ENCODE data around the gene OR9A4.

Gene OR9A4

GRCh38 chr7:141949911-141950310 lies 33.7 kb downstream of the OR9A4 start:
- TF ChIP-seq CTCF (IDR thresholded peaks at IDR 0.05; ENCODE audit: low read depth, low read length, missing control alignments) = no peak
- in situ Hi-C loops (cut with HindIII; ENCODE audit: low sequenced_read_pairs) = no loop called here
- H3K4me3 ChIP-seq (ENCODE audit: low read depth, low read length) = no peak overlapping the region
- DNase-seq (ENCODE audit: low read depth) = no peak

GRCh38 chr7:141950806-141951205 lies 34.6 kb downstream of the OR9A4 start:
- H3K4me3 ChIP-seq (ENCODE audit: low read depth, low read length) = no peak overlapping the region
- no peak for TF ChIP-seq CTCF (IDR thresholded peaks at IDR 0.05; ENCODE audit: low read depth, low read length, missing control alignments)
- in situ Hi-C loops (cut with HindIII; ENCODE audit: low sequenced_read_pairs) = no loop called here
- no peak for DNase-seq (ENCODE audit: low read depth)

GRCh38 chr7:141952461-141952860 lies 36.3 kb downstream of the OR9A4 start:
- in situ Hi-C loops (cut with HindIII; ENCODE audit: low sequenced_read_pairs) = no loop called here
- no peak for DNase-seq (ENCODE audit: low read depth)
- no peak overlapping the region for H3K4me3 ChIP-seq (ENCODE audit: low read depth, low read length)
- no peak for TF ChIP-seq CTCF (IDR thresholded peaks at IDR 0.05; ENCODE audit: low read depth, low read length, missing control alignments)

GRCh38 chr7:141954334-141954733 lies 38.1 kb downstream of the OR9A4 start:
- in situ Hi-C loops (cut with HindIII; ENCODE audit: low sequenced_read_pairs) = no loop called here
- no peak for TF ChIP-seq CTCF (IDR thresholded peaks at IDR 0.05; ENCODE audit: low read depth, low read length, missing control alignments)
- H3K4me3 ChIP-seq (ENCODE audit: low read depth, low read length) = no peak overlapping the region
- no peak for DNase-seq (ENCODE audit: low read depth)

- DNase-seq (ENCODE audit: low read depth) = no peak
- H3K4me3 ChIP-seq (ENCODE audit: low read depth, low read length) = no peak overlapping the region
- in situ Hi-C loops (cut with HindIII; ENCODE audit: low sequenced_read_pairs) = no loop called here
- no peak for TF ChIP-seq CTCF (IDR thresholded peaks at IDR 0.05; ENCODE audit: low read depth, low read length, missing control alignments)
Observed at GRCh38 chr7:141956084-141956483, 39.9 kb downstream of the OR9A4 start.

- in situ Hi-C loops (cut with HindIII; ENCODE audit: low sequenced_read_pairs) = no loop called here
- DNase-seq (ENCODE audit: low read depth) = no peak
- H3K4me3 ChIP-seq (ENCODE audit: low read depth, low read length) = no peak overlapping the region
- no peak for TF ChIP-seq CTCF (IDR thresholded peaks at IDR 0.05; ENCODE audit: low read depth, low read length, missing control alignments)
Observed at GRCh38 chr7:141960687-141961422, 44.7 kb downstream of the OR9A4 start.

All from astrocyte of the cerebellum (primary cell).